ENCODE measurements around the gene DBN1.

- TF ChIP-seq CTCF (IDR thresholded peaks at IDR 0.05; ENCODE audit: borderline replicate concordance, extremely low read depth, low read length, poor library complexity, severe bottlenecking) (no peak), EZH2 (IDR thresholded peaks at IDR 0.05; ENCODE audit: borderline replicate concordance, low read depth, low read length, severe bottlenecking) (no peak)
Measured at GRCh38 chr5:177491983-177492746, 18.7 kb upstream of the DBN1 start.
